Measurements from ENCODE around the gene CAPZA2. TPM values are rescaled to one million over a fixed set of nuclear protein-coding genes. Genes with fewer than 3 reads are reported as not detected.
A peak's percentile ranks its signal among the peaks of the same experiment; 100 is the strongest.

CAPZA2 gene
- total and polyA plus RNA-seq, 9 of the 15 experiments (the other 6 are each of a cell fraction or from before 2014, with no cell fraction given), result 67.0 to 524 (median 176) TPM

- TF ChIP-seq CBX2 (IDR thresholded peaks at IDR 0.05; ENCODE audit: insufficient read depth, low read length, poor library complexity, severe bottlenecking) (no peak), NFIX (CRISPR knock-in tag; IDR thresholded peaks at IDR 0.05; ENCODE audit: low read depth) (no peak; the same call in 1 of the 2 replicates), TOE1 (IDR thresholded peaks at IDR 0.05; ENCODE audit: borderline replicate concordance) (peak; percentile 94), TOE1 (CRISPR knock-in tag; IDR thresholded peaks at IDR 0.05; ENCODE audit: borderline replicate concordance, low read depth) (0 out of 2 replicates have a peak, but pooled peaks have one; percentile 19), ZSCAN29 (IDR thresholded peaks at IDR 0.05) (peak; percentile 68; the same call in 1 of the 2 replicates), ZFP91 (CRISPR knock-in tag; IDR thresholded peaks at IDR 0.05) (no peak), ZNF239 (CRISPR knock-in tag; IDR thresholded peaks at IDR 0.05) (no peak), KLF16 (IDR thresholded peaks at IDR 0.05) (peak; percentile 75), GMEB1 (CRISPR knock-in tag; IDR thresholded peaks at IDR 0.05) (no peak), RUNX1 (IDR thresholded peaks at IDR 0.05; ENCODE audit: low read depth) (0 out of 2 replicates have a peak, but pooled peaks have one; percentile 72), MYNN (IDR thresholded peaks at IDR 0.05) (peak; percentile 82), MYNN (CRISPR knock-in tag; IDR thresholded peaks at IDR 0.05) (no peak), ZNF586 (CRISPR knock-in tag; conservative IDR thresholded peaks at IDR 0.05) (no peak), CBX1 (IDR thresholded peaks at IDR 0.05; ENCODE audit: low read depth) (no peak), RBM14 (IDR thresholded peaks at IDR 0.05; ENCODE audit: borderline replicate concordance, insufficient read depth, low read depth, low read length) (no peak), ZBED1 (IDR thresholded peaks at IDR 0.05) (0 out of 2 replicates have a peak, but pooled peaks have one; percentile 44), KAT8 (IDR thresholded peaks at IDR 0.05; ENCODE audit: low read depth) (peak; percentile 71; the same call in 1 of the 2 replicates), HNRNPL (IDR thresholded peaks at IDR 0.05; ENCODE audit: low read depth, low read length) (no peak), KLF10 (CRISPR knock-in tag; IDR thresholded peaks at IDR 0.05) (no peak)
- TF ChIP-seq, protein P1, sequence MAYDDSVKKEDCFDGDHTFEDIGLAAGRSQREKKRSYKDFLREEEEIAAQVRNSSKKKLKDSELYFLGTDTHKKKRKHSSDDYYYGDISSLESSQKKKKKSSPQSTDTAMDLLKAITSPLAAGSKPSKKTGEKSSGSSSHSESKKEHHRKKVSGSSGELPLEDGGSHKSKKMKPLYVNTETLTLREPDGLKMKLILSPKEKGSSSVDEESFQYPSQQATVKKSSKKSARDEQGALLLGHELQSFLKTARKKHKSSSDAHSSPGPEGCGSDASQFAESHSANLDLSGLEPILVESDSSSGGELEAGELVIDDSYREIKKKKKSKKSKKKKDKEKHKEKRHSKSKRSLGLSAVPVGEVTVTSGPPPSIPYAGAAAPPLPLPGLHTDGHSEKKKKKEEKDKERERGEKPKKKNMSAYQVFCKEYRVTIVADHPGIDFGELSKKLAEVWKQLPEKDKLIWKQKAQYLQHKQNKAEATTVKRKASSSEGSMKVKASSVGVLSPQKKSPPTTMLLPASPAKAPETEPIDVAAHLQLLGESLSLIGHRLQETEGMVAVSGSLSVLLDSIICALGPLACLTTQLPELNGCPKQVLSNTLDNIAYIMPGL (CRISPR knock-in tag; IDR thresholded peaks at IDR 0.05), result no peak
- TF ChIP-seq, protein P2, sequence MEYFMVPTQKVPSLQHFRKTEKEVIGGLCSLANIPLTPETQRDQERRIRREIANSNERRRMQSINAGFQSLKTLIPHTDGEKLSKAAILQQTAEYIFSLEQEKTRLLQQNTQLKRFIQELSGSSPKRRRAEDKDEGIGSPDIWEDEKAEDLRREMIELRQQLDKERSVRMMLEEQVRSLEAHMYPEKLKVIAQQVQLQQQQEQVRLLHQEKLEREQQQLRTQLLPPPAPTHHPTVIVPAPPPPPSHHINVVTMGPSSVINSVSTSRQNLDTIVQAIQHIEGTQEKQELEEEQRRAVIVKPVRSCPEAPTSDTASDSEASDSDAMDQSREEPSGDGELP (CRISPR knock-in tag; IDR thresholded peaks at IDR 0.05; ENCODE audit: borderline replicate concordance), result peak; percentile 71; the same call in 1 of the 2 replicates
- TF ChIP-seq, protein P3, sequence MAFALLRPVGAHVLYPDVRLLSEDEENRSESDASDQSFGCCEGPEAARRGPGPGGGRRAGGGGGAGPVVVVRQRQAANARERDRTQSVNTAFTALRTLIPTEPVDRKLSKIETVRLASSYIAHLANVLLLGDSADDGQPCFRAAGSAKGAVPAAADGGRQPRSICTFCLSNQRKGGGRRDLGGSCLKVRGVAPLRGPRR (CRISPR knock-in tag; IDR thresholded peaks at IDR 0.05), result no peak
These were observed 87.8 kb downstream of the CAPZA2 start (continued) for GRCh38 chr7:116949941-116950801.

Data from K562 (cell line).